Trophoblast cell (in vitro differentiated cells and primary cell): ENCODE data around the gene SLC22A17.

Source experiments
- DNase-seq, 2 donors: peaks; one replicate each; pipeline ENCODE4 v3.0.0-alpha.2; 2016
- H2AFZ ChIP-seq: 2 replicates; pipeline ENCODE4 v1.6.1; 2013; ENCODE audit warnings: low read length, moderate library complexity, mild to moderate bottlenecking; ENCODE audit not compliant: insufficient read depth, poor library complexity
- H2AK5ac ChIP-seq: 2 replicates; pipeline ENCODE4 v1.6.1; 2013; ENCODE audit warnings: mild to moderate bottlenecking, low read length
- H2BK120ac ChIP-seq: 2 replicates; pipeline ENCODE4 v1.6.1; 2013; ENCODE audit warnings: low read length, mild to moderate bottlenecking, moderate library complexity; ENCODE audit not compliant: insufficient read depth, poor library complexity
- H2BK12ac ChIP-seq: 2 replicates; pipeline ENCODE4 v1.6.1; 2013; ENCODE audit warnings: mild to moderate bottlenecking, low read length, moderate library complexity
- H2BK5ac ChIP-seq: 2 replicates; pipeline ENCODE4 v1.6.1; 2013; ENCODE audit warnings: low read length, low read depth, moderate library complexity, mild to moderate bottlenecking; ENCODE audit not compliant: poor library complexity
- H3K14ac ChIP-seq: 2 replicates; pipeline ENCODE4 v1.6.1; 2013; ENCODE audit warnings: mild to moderate bottlenecking, low read length
- H3K18ac ChIP-seq: 2 replicates; pipeline ENCODE4 v1.6.1; 2013; ENCODE audit warnings: mild to moderate bottlenecking, low read length
- H3K23ac ChIP-seq: 2 replicates; pipeline ENCODE4 v1.6.1; 2013; ENCODE audit warnings: low read length
- H3K27ac ChIP-seq: 2 replicates; pipeline ENCODE4 v1.5.1; 2013; ENCODE audit warnings: low read depth, mild to moderate bottlenecking, inconsistent platforms, low read length, moderate library complexity
- H3K27me3 ChIP-seq: 2 replicates; pipeline ENCODE4 v1.6.1; 2013; ENCODE audit warnings: inconsistent platforms, mild to moderate bottlenecking, low read length, moderate library complexity; ENCODE audit not compliant: insufficient read depth
- H3K36me3 ChIP-seq, 2 experiments: 1 replicate in 1 of 2; 2 replicates in 1 of 2; pipeline ENCODE4 v1.6.1; 2013; ENCODE audit warnings: low read length in 2 of 2, mild to moderate bottlenecking in 2 of 2, moderate library complexity in 1 of 2; ENCODE audit not compliant: insufficient read depth in 2 of 2, control insufficient read depth in 1 of 2
- H3K4ac ChIP-seq: 2 replicates; pipeline ENCODE4 v1.6.1; 2013; ENCODE audit warnings: low read depth, mild to moderate bottlenecking, low read length, moderate library complexity
- H3K4me1 ChIP-seq, 2 experiments: 1 replicate in 1 of 2; 2 replicates in 1 of 2; pipeline ENCODE4 v1.6.1; 2013; ENCODE audit warnings: low read length in 2 of 2, mild to moderate bottlenecking in 2 of 2, moderate library complexity in 1 of 2; ENCODE audit not compliant: insufficient read depth in 2 of 2, control insufficient read depth in 1 of 2
- H3K4me2 ChIP-seq: 2 replicates; pipeline ENCODE4 v1.6.1; 2013; ENCODE audit warnings: inconsistent platforms, mild to moderate bottlenecking, low read length, moderate library complexity
- H3K4me3 ChIP-seq: 2 replicates; pipeline ENCODE4 v1.5.1; 2013; ENCODE audit warnings: mild to moderate bottlenecking, low read depth, low read length, inconsistent platforms
- H3K79me1 ChIP-seq: one replicate; pipeline ENCODE4 v1.6.1; 2013; ENCODE audit warnings: low read length
- H3K79me2 ChIP-seq: 2 replicates; pipeline ENCODE4 v1.6.1; 2013; ENCODE audit warnings: low read length, mild to moderate bottlenecking; ENCODE audit not compliant: control insufficient read depth, insufficient read depth, poor library complexity
- H3K9ac ChIP-seq: 2 replicates; pipeline ENCODE4 v1.6.1; 2013; ENCODE audit warnings: mild to moderate bottlenecking, low read length
- H3K9me3 ChIP-seq: 2 replicates; pipeline ENCODE4 v1.6.1; 2013; ENCODE audit warnings: low read depth, mild to moderate bottlenecking, control low read depth, inconsistent platforms, low read length; ENCODE audit not compliant: insufficient read depth
- H4K12ac ChIP-seq: 2 replicates; pipeline ENCODE4 v1.6.1; 2013; ENCODE audit warnings: low read depth, mild to moderate bottlenecking, low read length, moderate library complexity
- H4K8ac ChIP-seq: 2 replicates; pipeline ENCODE4 v1.6.1; 2013; ENCODE audit warnings: low read depth, mild to moderate bottlenecking, low read length, moderate library complexity
- H4K91ac ChIP-seq: one replicate; pipeline ENCODE4 v1.6.1; 2013; ENCODE audit warnings: low read depth, mild to moderate bottlenecking, low read length, moderate library complexity
- WGBS: extraction: QIAGEN DNeasy Blood & Tissue Kit; methylation state at CpG from one replicate; pipeline ENCODE4 v1.1.7; 2013; ENCODE audit warnings: missing lambda C conversion rate; ENCODE audit not compliant: insufficient read length, insufficient coverage; ENCODE audit errors: extremely low coverage; 5-methylcytosine and 5-hydroxymethylcytosine counted together

SLC22A17 gene

DNA sequence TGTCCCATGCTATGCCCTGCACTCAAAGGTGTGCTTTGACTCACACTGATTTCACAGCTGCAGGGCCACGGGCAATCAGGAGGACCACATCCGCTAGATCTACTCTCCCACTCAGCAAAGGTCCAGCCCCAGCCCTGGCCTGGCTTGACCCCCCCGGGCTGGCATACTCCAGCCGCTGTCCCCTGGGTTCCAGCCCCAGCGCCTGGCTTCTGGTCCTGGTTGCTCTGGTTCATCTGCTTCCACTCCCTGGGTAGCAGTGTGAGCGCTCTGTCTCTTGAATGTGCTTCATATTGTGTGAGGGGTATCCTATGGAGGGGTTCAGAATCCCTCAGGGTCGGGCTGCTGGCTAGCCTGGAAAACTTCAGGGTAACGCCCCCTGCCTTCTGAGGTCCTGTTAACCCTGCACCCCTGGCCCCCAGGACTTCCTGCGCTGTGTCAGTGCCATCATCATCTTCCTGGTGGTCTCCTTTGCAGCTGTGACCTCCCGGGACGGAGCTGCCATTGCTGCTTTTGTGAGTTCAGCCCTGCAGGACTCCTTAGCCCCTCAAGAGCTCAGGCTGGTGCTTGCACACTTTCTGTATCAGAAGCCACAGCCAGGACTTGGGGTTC lies 26.0 kb upstream of the SLC22A17 start:
- Histone ChIP-seq H3K4me3 (no peak overlapping the region), H2BK120ac (no peak overlapping the region), H4K91ac (no peak overlapping the region), H4K12ac (no peak overlapping the region), H3K18ac (no peak overlapping the region), H2AFZ (no peak overlapping the region), H3K27ac (no peak overlapping the region), H3K36me3 (no peaks in the 10 kb centered on the region), H3K23ac (no peak overlapping the region), H3K79me2 (no peaks in the 10 kb centered on the region), H2AK5ac (no peak overlapping the region), H3K14ac (no peak overlapping the region), H3K9me3 (peaks cover 2% of the 10 kb centered on the region), H2BK5ac (no peak overlapping the region), H3K79me1 (no peaks in the 10 kb centered on the region), H3K4ac (no peak overlapping the region), H3K9ac (no peak overlapping the region), H3K4me2 (no peak overlapping the region), H4K8ac (no peak overlapping the region), H3K4me1 (no peaks in the 10 kb centered on the region), H2BK12ac (no peak overlapping the region), H3K27me3 (no peaks in the 10 kb centered on the region)
- no CpG with 5 or more reads among the region's 11 CpGs for WGBS
- no peak for DNase-seq

DNA sequence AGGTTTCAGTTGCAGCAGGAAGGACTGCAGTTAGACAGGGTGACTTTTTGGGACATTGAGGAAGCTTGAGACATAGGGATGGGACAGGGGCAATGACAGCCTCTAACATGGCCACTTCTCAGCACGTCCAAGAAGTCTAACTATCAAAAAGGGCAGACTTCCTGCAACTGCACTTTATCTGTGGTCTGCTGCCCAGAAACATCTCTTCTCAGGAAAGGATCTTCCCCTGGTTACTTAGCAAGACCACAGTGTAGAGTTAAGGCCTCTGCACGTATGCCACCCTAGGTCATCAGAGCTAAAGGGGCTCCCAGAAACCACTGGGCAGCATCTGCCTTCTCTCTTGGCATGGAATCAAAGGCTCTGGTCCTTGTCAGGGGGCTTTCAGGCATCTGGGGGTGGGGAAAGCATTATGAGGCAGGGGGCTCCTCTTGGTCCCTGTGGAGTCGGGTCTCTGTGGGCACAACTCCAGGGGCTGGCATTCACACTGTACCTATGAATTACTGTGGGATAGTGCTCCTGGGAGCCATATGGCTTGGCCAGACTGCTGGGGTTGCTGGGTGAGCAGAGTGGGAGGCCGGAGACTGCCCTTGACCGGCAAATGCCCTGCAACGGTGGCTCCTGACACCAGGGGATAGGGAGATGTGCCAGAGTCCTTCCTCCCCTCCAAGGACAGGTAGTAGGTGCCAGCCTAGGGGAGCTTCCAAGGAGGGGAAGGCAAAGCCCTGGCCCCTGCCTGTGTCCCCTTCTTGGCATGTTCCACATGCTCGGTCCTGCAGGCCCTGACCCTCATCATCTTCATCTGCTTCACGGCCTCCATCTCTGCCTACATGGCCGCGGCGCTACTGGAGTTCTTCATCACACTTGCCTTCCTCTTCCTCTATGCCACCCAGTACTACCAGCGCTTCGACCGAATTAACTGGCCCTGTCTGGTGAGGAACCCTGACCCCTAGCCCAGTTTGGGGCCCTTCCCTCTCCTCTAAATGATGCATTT lies 25.2 kb upstream of the SLC22A17 start:
- no peak overlapping the region for H2AFZ ChIP-seq
- no peak overlapping the region for H2BK120ac ChIP-seq
- H3K4me1 ChIP-seq, result no peaks in the 10 kb centered on the region
- H3K4me3 ChIP-seq, result no peak overlapping the region
- peaks cover 2% of the 10 kb centered on the region for H3K9me3 ChIP-seq
- H3K27me3 ChIP-seq, result no peaks in the 10 kb centered on the region
- no peaks in the 10 kb centered on the region for H3K79me2 ChIP-seq
- no peak overlapping the region for H4K12ac ChIP-seq
- no peak overlapping the region for H2BK5ac ChIP-seq
- H3K4ac ChIP-seq, result no peak overlapping the region
- H3K36me3 ChIP-seq, result no peaks in the 10 kb centered on the region
- no peak overlapping the region for H4K91ac ChIP-seq
- no peak overlapping the region for H3K4me2 ChIP-seq
- H3K23ac ChIP-seq, result no peak overlapping the region
- no peak overlapping the region for H3K14ac ChIP-seq
- no peaks in the 10 kb centered on the region for H3K79me1 ChIP-seq
- no peak overlapping the region for H2BK12ac ChIP-seq
- no peak overlapping the region for H3K27ac ChIP-seq
- H4K8ac ChIP-seq, result no peak overlapping the region
- H3K18ac ChIP-seq, result no peak overlapping the region
- no CpG with 5 or more reads among the region's 14 CpGs for WGBS
- DNase-seq, result no peak
- no peak overlapping the region for H2AK5ac ChIP-seq
- no peak overlapping the region for H3K9ac ChIP-seq

DNA sequence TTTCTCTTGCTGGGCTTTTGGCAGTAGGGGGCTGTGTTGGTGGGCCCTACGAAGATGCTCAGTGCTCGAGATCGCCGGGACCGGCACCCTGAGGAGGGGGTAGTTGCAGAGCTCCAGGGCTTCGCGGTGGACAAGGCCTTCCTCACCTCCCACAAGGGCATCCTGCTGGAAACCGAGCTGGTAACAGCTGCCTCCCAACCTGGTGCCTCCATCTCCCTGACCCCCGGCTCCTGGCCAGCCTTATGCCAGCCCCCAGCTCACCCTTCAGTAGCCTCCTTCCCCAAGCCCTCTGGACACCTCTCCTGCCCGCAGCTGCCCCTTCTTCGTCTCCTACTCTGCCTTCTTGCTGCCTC lies 24.5 kb upstream of the SLC22A17 start:
- H2BK5ac ChIP-seq, result no peak overlapping the region
- DNase-seq, result no peak
- H4K8ac ChIP-seq, result no peak overlapping the region
- no peak overlapping the region for H2AFZ ChIP-seq
- H3K14ac ChIP-seq, result no peak overlapping the region
- H4K91ac ChIP-seq, result no peak overlapping the region
- no peaks in the 10 kb centered on the region for H3K79me1 ChIP-seq
- H3K23ac ChIP-seq, result no peak overlapping the region
- no peak overlapping the region for H4K12ac ChIP-seq
- no peak overlapping the region for H2BK120ac ChIP-seq
- no peak overlapping the region for H2BK12ac ChIP-seq
- no peak overlapping the region for H3K4ac ChIP-seq
- no peak overlapping the region for H3K18ac ChIP-seq
- no peak overlapping the region for H3K4me3 ChIP-seq
- no CpG with 5 or more reads among the region's 11 CpGs for WGBS
- H3K27me3 ChIP-seq, result no peaks in the 10 kb centered on the region
- no peaks in the 10 kb centered on the region for H3K36me3 ChIP-seq
- no peak overlapping the region for H3K27ac ChIP-seq
- H3K4me2 ChIP-seq, result no peak overlapping the region
- no peaks in the 10 kb centered on the region for H3K4me1 ChIP-seq
- peaks cover 2% of the 10 kb centered on the region for H3K9me3 ChIP-seq
- no peak overlapping the region for H3K9ac ChIP-seq
- no peak overlapping the region for H2AK5ac ChIP-seq
- H3K79me2 ChIP-seq, result no peaks in the 10 kb centered on the region

DNA sequence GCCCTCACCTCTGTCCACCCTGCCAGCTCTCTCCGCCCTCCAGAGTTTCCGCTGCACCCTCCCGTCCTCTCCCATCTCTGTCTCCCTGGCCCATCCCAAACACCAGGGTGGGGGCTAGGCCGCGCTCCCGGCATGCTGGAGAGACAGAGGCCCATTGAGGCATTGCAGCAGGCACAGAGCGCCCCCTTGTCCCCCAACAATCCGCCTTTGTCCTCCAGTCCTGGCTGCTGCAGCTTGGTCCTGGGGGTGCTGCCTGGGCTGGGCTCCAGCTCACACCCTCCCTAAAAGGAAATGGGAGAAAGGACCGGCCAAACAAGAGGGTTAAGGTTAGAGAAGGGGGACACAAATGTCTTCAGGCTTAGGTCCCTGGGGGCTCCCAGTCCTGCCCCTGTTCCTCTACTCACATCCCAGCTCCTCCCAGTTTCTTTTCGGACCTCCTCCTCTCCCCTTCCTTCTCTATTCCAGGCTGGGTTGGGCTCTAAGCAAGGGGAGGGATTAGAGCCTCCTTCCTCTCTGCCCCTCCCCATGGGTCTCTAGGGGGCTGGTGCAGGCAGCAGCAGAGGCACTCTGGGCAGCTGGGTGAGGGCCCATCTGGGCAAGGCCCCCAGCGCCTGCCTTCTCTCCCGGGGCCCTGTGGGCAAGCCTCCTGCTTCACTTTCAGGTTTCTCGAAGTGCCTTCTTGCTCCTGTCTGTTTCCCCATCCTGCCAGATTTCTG lies 24.0 kb upstream of the SLC22A17 start, which contains the start of gene CMTM5:
TSS of gene CMTM5 (plus strand) at position 565 of the 716 bp plus-strand sequence. CDS start 206 bp downstream, outside the sequence.
- Histone ChIP-seq H3K4me3 (no peak within 1 kb of the TSS), H4K12ac (no peak within 1 kb of the TSS), H3K18ac (no peak within 1 kb of the TSS), H3K79me2 (no peaks in the 10 kb centered on the region), H3K9ac (no peak within 1 kb of the TSS), H3K4me2 (no peak within 1 kb of the TSS), H2BK5ac (no peak within 1 kb of the TSS), H2BK120ac (no peak within 1 kb of the TSS), H3K36me3 (no peaks in the 10 kb centered on the region), H3K14ac (no peak within 1 kb of the TSS), H3K27me3 (no peaks in the 10 kb centered on the region), H4K91ac (no peak within 1 kb of the TSS), H3K79me1 (no peaks in the 10 kb centered on the region), H3K9me3 (peaks cover 2% of the 10 kb centered on the region), H4K8ac (no peak within 1 kb of the TSS), H3K4ac (no peak within 1 kb of the TSS), H3K27ac (no peak within 1 kb of the TSS), H2BK12ac (no peak within 1 kb of the TSS), H2AK5ac (no peak within 1 kb of the TSS), H3K4me1 (no peaks in the 10 kb centered on the region), H2AFZ (no peak within 1 kb of the TSS), H3K23ac (no peak within 1 kb of the TSS)
- no peak for DNase-seq
- no CpG with 5 or more reads among the region's 13 CpGs for WGBS
